ENCODE data around the gene OLFML2B.
"Not testable (repeated sequence)": the region's sequence is repeated elsewhere in the genome, so short reads cannot be mapped to it uniquely, and the experiment has no call there.

The OLFML2B gene

GRCh38 chr1:162023547-162024501 is at the start of gene OLFML2B:
OLFML2B (minus strand) TSS chr1:162023869; CDS start chr1:162023430, 439 bp downstream.
- DNase-seq (ENCODE audit: low spot score): peak; percentile 28

- no peak for DNase-seq (ENCODE audit: low spot score)
Measured at GRCh38 chr1:162072740-162073139, 49.1 kb upstream of the OLFML2B start.

- DNase-seq (ENCODE audit: low spot score): no peak
Measured at GRCh38 chr1:162070825-162071224, 47.2 kb upstream of the OLFML2B start.

- DNase-seq (ENCODE audit: low spot score): no peak
Measured at GRCh38 chr1:162070094-162070748, 46.6 kb upstream of the OLFML2B start.

GRCh38 chr1:162069334-162070093 is 45.8 kb upstream of the OLFML2B start, which contains the start of gene NOS1AP:
NOS1AP (plus strand) TSS chr1:162069691; CDS start chr1:162070178, 487 bp downstream.
- DNase-seq (ENCODE audit: low spot score): peak; percentile 78

- DNase-seq (ENCODE audit: low spot score): no peak
Measured at GRCh38 chr1:162068301-162068700, 44.6 kb upstream of the OLFML2B start.

GRCh38 chr1:162067466-162067865 is 43.8 kb upstream of the OLFML2B start:
- DNase-seq (ENCODE audit: low spot score): no peak

- DNase-seq (ENCODE audit: low spot score): not testable (repeated sequence)
Measured at GRCh38 chr1:162066836-162067235, 43.2 kb upstream of the OLFML2B start.

- no peak for DNase-seq (ENCODE audit: low spot score)
Measured at GRCh38 chr1:162065016-162065415, 41.3 kb upstream of the OLFML2B start.

- DNase-seq (ENCODE audit: low spot score): no peak
Measured at GRCh38 chr1:162062542-162063015, 38.9 kb upstream of the OLFML2B start.

GRCh38 chr1:162060314-162060713 is 36.6 kb upstream of the OLFML2B start:
- DNase-seq (ENCODE audit: low spot score): no peak

- DNase-seq (ENCODE audit: low spot score): no peak
Measured at GRCh38 chr1:162059721-162060120, 36.1 kb upstream of the OLFML2B start.

- no peak for DNase-seq (ENCODE audit: low spot score)
Measured at GRCh38 chr1:162056579-162056978, 32.9 kb upstream of the OLFML2B start.

- DNase-seq (ENCODE audit: low spot score): peak; percentile 58
Measured at GRCh38 chr1:162056043-162056442, 32.4 kb upstream of the OLFML2B start.

GRCh38 chr1:162055062-162055461 is 31.4 kb upstream of the OLFML2B start:
- no peak for DNase-seq (ENCODE audit: low spot score)

GRCh38 chr1:162053949-162054348 is 30.3 kb upstream of the OLFML2B start:
- DNase-seq (ENCODE audit: low spot score): not testable (repeated sequence)

- DNase-seq (ENCODE audit: low spot score): no peak
Measured at GRCh38 chr1:162046921-162047320, 23.3 kb upstream of the OLFML2B start.

GRCh38 chr1:162042361-162042760 is 18.7 kb upstream of the OLFML2B start:
- no peak for DNase-seq (ENCODE audit: low spot score)

- no peak for DNase-seq (ENCODE audit: low spot score)
Measured at GRCh38 chr1:162040657-162041056, 17.0 kb upstream of the OLFML2B start.

- DNase-seq (ENCODE audit: low spot score): no peak
Measured at GRCh38 chr1:162040001-162040400, 16.3 kb upstream of the OLFML2B start.

GRCh38 chr1:162038624-162039023 is 15.0 kb upstream of the OLFML2B start:
- no peak for DNase-seq (ENCODE audit: low spot score)

- no peak for DNase-seq (ENCODE audit: low spot score)
Measured at GRCh38 chr1:162036163-162036562, 12.5 kb upstream of the OLFML2B start.
